Measurements from ENCODE around the gene NRBF2. TPM values are rescaled to one million over a fixed set of nuclear protein-coding genes. Genes with fewer than 3 reads are reported as not detected.

NRBF2 gene
- total and polyA plus RNA-seq, 9 of the 15 experiments (the other 6 are each of a cell fraction or from before 2014, with no cell fraction given), result 20.8 to 52.1 (median 30.5) TPM

DNA sequence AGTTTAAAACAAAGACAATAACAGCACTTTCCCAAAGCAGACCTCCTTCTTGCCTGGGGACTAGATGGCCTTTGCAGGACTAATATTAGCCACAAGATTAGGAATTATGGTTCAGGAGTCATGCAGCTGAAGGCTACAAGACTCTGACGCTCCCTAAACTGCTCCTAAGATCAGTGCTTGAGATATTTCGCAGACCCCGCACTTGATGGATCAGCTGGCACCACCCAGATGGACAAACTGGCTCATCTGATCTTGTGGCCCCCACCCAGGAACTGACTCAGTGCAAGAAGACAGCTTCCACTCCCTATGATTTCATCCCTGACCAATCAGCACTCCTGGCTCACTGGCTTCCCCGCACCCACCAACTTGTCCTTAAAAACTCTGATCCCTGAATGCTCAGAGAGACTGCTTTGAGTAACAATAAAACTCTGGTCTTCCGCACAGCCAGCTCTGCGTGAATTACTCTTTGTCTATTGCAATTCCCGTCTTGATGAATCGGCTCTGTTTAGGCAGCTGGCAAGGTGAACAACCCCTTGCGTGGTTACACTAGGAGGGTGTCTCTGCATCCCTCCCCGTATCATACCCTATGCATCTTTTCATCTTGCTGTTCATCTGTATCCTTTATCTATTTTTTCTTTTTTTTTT, 26.9 kb upstream of the NRBF2 start (continued):
- TF ChIP-seq, protein P1, sequence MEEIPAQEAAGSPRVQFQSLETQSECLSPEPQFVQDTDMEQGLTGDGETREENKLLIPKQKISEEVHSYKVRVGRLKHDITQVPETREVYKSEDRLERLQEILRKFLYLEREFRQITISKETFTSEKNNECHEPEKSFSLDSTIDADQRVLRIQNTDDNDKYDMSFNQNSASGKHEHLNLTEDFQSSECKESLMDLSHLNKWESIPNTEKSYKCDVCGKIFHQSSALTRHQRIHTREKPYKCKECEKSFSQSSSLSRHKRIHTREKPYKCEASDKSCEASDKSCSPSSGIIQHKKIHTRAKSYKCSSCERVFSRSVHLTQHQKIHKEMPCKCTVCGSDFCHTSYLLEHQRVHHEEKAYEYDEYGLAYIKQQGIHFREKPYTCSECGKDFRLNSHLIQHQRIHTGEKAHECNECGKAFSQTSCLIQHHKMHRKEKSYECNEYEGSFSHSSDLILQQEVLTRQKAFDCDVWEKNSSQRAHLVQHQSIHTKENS (CRISPR knock-in tag; IDR thresholded peaks at IDR 0.05), result no peak
- TF ChIP-seq, protein P2, sequence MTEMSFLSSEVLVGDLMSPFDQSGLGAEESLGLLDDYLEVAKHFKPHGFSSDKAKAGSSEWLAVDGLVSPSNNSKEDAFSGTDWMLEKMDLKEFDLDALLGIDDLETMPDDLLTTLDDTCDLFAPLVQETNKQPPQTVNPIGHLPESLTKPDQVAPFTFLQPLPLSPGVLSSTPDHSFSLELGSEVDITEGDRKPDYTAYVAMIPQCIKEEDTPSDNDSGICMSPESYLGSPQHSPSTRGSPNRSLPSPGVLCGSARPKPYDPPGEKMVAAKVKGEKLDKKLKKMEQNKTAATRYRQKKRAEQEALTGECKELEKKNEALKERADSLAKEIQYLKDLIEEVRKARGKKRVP (CRISPR knock-in tag; IDR thresholded peaks at IDR 0.05), result no peak
- TF ChIP-seq NEUROD1 (IDR thresholded peaks at IDR 0.05; ENCODE audit: borderline replicate concordance, low read depth, low read length, partially characterized antibody) (peak; percentile 23), NR1H2 (CRISPR knock-in tag; IDR thresholded peaks at IDR 0.05) (no peak), SRF (CRISPR knock-in tag; IDR thresholded peaks at IDR 0.05) (0 out of 4 replicates have a peak, but pooled peaks of 1 of the 2 experiments have one; percentile 24), KHSRP (IDR thresholded peaks at IDR 0.05) (no peak), ZNF696 (CRISPR knock-in tag; conservative IDR thresholded peaks at IDR 0.05) (no peak), SAP30 (IDR thresholded peaks at IDR 0.05; ENCODE audit: borderline replicate concordance, insufficient read depth, low read depth, low read length, poor library complexity, severe bottlenecking) (no peak), ATF7 (IDR thresholded peaks at IDR 0.05) (peak; percentile 93), ZNF778 (CRISPR knock-in tag; IDR thresholded peaks at IDR 0.05) (no peak), PTBP1 (IDR thresholded peaks at IDR 0.05; ENCODE audit: low read depth, low read length) (no peak), NFXL1 (CRISPR knock-in tag; IDR thresholded peaks at IDR 0.05) (no peak)
- TF ChIP-seq, protein P3, sequence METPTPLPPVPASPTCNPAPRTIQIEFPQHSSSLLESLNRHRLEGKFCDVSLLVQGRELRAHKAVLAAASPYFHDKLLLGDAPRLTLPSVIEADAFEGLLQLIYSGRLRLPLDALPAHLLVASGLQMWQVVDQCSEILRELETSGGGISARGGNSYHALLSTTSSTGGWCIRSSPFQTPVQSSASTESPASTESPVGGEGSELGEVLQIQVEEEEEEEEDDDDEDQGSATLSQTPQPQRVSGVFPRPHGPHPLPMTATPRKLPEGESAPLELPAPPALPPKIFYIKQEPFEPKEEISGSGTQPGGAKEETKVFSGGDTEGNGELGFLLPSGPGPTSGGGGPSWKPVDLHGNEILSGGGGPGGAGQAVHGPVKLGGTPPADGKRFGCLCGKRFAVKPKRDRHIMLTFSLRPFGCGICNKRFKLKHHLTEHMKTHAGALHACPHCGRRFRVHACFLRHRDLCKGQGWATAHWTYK (CRISPR knock-in tag; IDR thresholded peaks at IDR 0.05), result no peak
- TF ChIP-seq, protein P4, sequence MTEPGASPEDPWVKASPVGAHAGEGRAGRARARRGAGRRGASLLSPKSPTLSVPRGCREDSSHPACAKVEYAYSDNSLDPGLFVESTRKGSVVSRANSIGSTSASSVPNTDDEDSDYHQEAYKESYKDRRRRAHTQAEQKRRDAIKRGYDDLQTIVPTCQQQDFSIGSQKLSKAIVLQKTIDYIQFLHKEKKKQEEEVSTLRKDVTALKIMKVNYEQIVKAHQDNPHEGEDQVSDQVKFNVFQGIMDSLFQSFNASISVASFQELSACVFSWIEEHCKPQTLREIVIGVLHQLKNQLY (CRISPR knock-in tag; conservative IDR thresholded peaks at IDR 0.05), result no peak
- TF ChIP-seq, protein P5, sequence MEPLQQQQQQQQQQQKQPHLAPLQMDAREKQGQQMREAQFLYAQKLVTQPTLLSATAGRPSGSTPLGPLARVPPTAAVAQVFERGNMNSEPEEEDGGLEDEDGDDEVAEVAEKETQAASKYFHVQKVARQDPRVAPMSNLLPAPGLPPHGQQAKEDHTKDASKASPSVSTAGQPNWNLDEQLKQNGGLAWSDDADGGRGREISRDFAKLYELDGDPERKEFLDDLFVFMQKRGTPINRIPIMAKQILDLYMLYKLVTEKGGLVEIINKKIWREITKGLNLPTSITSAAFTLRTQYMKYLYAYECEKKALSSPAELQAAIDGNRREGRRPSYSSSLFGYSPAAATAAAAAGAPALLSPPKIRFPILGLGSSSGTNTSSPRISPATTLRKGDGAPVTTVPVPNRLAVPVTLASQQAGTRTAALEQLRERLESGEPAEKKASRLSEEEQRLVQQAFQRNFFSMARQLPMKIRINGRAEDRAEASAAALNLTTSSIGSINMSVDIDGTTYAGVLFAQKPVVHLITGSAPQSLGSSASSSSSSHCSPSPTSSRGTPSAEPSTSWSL (CRISPR knock-in tag; IDR thresholded peaks at IDR 0.05; ENCODE audit: borderline replicate concordance), result no peak
- TF ChIP-seq, protein P6, sequence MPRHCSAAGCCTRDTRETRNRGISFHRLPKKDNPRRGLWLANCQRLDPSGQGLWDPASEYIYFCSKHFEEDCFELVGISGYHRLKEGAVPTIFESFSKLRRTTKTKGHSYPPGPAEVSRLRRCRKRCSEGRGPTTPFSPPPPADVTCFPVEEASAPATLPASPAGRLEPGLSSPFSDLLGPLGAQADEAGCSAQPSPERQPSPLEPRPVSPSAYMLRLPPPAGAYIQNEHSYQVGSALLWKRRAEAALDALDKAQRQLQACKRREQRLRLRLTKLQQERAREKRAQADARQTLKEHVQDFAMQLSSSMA (CRISPR knock-in tag; IDR thresholded peaks at IDR 0.05), result no peak
- TF ChIP-seq, protein P7, sequence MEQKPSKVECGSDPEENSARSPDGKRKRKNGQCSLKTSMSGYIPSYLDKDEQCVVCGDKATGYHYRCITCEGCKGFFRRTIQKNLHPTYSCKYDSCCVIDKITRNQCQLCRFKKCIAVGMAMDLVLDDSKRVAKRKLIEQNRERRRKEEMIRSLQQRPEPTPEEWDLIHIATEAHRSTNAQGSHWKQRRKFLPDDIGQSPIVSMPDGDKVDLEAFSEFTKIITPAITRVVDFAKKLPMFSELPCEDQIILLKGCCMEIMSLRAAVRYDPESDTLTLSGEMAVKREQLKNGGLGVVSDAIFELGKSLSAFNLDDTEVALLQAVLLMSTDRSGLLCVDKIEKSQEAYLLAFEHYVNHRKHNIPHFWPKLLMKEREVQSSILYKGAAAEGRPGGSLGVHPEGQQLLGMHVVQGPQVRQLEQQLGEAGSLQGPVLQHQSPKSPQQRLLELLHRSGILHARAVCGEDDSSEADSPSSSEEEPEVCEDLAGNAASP (IDR thresholded peaks at IDR 0.05), result peak; percentile 72
- TF ChIP-seq, protein P8, sequence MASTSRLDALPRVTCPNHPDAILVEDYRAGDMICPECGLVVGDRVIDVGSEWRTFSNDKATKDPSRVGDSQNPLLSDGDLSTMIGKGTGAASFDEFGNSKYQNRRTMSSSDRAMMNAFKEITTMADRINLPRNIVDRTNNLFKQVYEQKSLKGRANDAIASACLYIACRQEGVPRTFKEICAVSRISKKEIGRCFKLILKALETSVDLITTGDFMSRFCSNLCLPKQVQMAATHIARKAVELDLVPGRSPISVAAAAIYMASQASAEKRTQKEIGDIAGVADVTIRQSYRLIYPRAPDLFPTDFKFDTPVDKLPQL (IDR thresholded peaks at IDR 0.05; ENCODE audit: extremely low read depth, insufficient read length), result no peak
